KMS-11 (cell line): Measurements from ENCODE around the gene DNAH6.
A peak's percentile ranks its signal among the peaks of the same experiment; 100 is the strongest.

ENCODE experiments used
- H2AFZ ChIP-seq: fragments of 200-600 bp; sonication (generic); 2 replicates; pipeline ENCODE4 v1.6.1; 2016; ENCODE audit warnings: antibody characterized with exemption, mixed run types, low read depth
- H3K27ac ChIP-seq: fragments of 200-600 bp; sonication (generic); 2 replicates; pipeline ENCODE4 v1.6.1; 2016; ENCODE audit warnings: mild to moderate bottlenecking, mixed run types
- H3K27me3 ChIP-seq: fragments of 200-600 bp; sonication (generic); 2 replicates; pipeline ENCODE4 v1.6.1; 2017; ENCODE audit warnings: mild to moderate bottlenecking, low read depth, mixed run types, moderate library complexity; ENCODE audit not compliant: insufficient read depth
- H3K36me3 ChIP-seq: fragments of 200-600 bp; sonication (generic); 2 replicates; pipeline ENCODE4 v1.6.1; 2017; ENCODE audit warnings: mild to moderate bottlenecking, mixed run types; ENCODE audit not compliant: insufficient read depth
- H3K4me1 ChIP-seq: fragments of 200-600 bp; sonication (generic); 2 replicates; pipeline ENCODE4 v1.6.1; 2016; ENCODE audit warnings: mild to moderate bottlenecking, low read depth, mixed run types; ENCODE audit not compliant: poor library complexity, severe bottlenecking
- H3K4me2 ChIP-seq: fragments of 200-600 bp; sonication (generic); 2 replicates; pipeline ENCODE4 v1.7.0; 2016; ENCODE audit warnings: mild to moderate bottlenecking, mixed run types
- H3K4me3 ChIP-seq: fragments of 200-600 bp; sonication (generic); IDR thresholded peaks from 2 replicates; pipeline ENCODE4 v1.6.1; 2017; ENCODE audit warnings: low read depth, low read length, mixed read lengths; ENCODE audit not compliant: insufficient read depth
- H3K79me2 ChIP-seq: fragments of 200-600 bp; sonication (generic); 2 replicates; pipeline ENCODE4 v1.6.1; 2016; ENCODE audit warnings: low read depth, mixed run types; ENCODE audit not compliant: insufficient read depth
- H3K9ac ChIP-seq: fragments of 200-600 bp; sonication (generic); 2 replicates; pipeline ENCODE4 v1.6.1; 2016; ENCODE audit warnings: mild to moderate bottlenecking, mixed run types
- H4K20me1 ChIP-seq: fragments of 200-600 bp; sonication (generic); 2 replicates; pipeline ENCODE4 v1.6.1; 2016; ENCODE audit warnings: mild to moderate bottlenecking, mixed run types; ENCODE audit not compliant: insufficient read depth
- CTCF ChIP-seq: fragments of 200-600 bp; sonication (generic); conservative IDR thresholded peaks from 2 replicates; pipeline ENCODE4 v1.6.1; 2017; ENCODE audit warnings: low read depth, mild to moderate bottlenecking, antibody characterized with exemption, low read length, moderate library complexity, mixed read lengths

The DNAH6 gene

GRCh38 chr2:84741182-84741822, 225.0 kb downstream of the DNAH6 start:
- H4K20me1 ChIP-seq: no peaks in the 10 kb centered on the region
- H3K36me3 ChIP-seq: no peaks in the 10 kb centered on the region
- no peaks in the 10 kb centered on the region for H3K79me2 ChIP-seq
- 0 out of 2 replicates have a peak overlapping the region, but pooled peaks have one; percentile 12 for H2AFZ ChIP-seq
- H3K9ac ChIP-seq: no peak overlapping the region
- H3K4me2 ChIP-seq: no peak overlapping the region
- H3K4me3 ChIP-seq: no peak overlapping the region
- H3K4me1 ChIP-seq: no peaks in the 10 kb centered on the region
- H3K27me3 ChIP-seq: no peaks in the 10 kb centered on the region
- H3K27ac ChIP-seq: no peak overlapping the region
- TF ChIP-seq CTCF: peak; percentile 32; the same call in 1 of the 2 replicates

DNA sequence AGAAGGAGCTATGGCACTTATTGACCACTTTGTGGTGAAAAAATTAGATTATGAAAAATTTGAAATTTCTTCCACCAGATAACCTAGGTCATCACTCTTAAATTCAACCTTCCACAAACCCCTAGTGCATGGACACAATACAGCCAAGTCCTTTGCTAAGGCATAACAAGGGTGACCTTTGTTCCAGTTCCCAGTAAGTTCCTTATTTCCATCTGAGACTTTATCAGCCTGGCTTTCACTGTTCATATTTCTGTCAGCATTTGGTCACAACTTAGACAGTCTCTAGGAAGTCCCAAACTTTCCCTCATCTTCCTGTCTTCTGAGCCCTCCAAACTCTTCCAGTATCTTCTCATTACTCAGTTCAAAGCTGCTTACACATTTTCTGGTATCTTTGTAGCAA, 232.0 kb downstream of the DNAH6 start:
- Histone ChIP-seq H3K4me2 (no peak overlapping the region), H4K20me1 (no peaks in the 10 kb centered on the region), H3K27ac (no peak overlapping the region), H3K4me3 (no peak overlapping the region), H2AFZ (no peak overlapping the region), H3K79me2 (no peaks in the 10 kb centered on the region), H3K36me3 (no peaks in the 10 kb centered on the region), H3K4me1 (no peaks in the 10 kb centered on the region), H3K9ac (no peak overlapping the region), H3K27me3 (no peaks in the 10 kb centered on the region)
- no peak for TF ChIP-seq CTCF

DNA sequence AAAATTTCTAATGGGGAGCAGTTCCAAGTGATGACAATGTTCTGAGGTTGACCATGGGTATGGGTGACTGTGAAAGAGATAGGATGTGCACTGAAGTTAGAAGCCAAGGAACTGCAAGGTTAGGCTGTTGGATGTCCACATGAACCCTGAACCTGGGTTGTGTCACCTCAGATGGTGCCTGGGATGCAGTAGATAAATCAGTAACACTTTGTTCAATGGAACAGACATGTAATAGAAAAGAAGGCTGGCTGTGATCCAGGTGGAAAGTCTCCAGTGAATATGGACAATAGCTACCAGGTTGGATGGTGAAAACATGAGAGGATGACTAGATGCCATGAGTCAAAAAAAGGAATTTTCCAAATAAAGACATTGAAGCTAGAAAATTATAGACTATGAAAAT, 233.1 kb downstream of the DNAH6 start:
- no peak overlapping the region for H3K27ac ChIP-seq
- no peak overlapping the region for H3K4me3 ChIP-seq
- no peaks in the 10 kb centered on the region for H3K4me1 ChIP-seq
- no peak for TF ChIP-seq CTCF
- no peaks in the 10 kb centered on the region for H3K27me3 ChIP-seq
- no peak overlapping the region for H2AFZ ChIP-seq
- H3K36me3 ChIP-seq: no peaks in the 10 kb centered on the region
- no peak overlapping the region for H3K4me2 ChIP-seq
- no peak overlapping the region for H3K9ac ChIP-seq
- H4K20me1 ChIP-seq: no peaks in the 10 kb centered on the region
- no peaks in the 10 kb centered on the region for H3K79me2 ChIP-seq

DNA sequence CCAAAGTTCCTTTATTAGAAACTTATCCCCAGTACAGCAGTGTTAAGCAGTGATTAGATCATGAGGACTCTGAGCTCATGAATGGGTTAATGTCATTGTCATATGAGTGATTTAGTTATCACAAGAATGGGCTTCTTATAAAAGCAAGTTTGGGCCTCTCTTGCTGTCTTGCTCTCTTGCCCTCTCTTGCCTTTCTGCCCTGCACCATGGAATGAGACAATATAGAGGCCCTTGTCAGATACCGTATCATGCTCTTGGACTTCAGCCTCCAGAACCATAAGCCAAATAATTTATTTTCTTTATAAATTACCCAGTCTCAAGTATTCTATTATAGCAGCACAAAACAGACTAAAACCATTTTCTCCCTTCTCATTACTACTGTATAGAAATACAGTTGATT, 238.8 kb downstream of the DNAH6 start:
- no peak overlapping the region for H3K4me3 ChIP-seq
- no peaks in the 10 kb centered on the region for H3K79me2 ChIP-seq
- H3K36me3 ChIP-seq: no peaks in the 10 kb centered on the region
- H3K4me1 ChIP-seq: no peaks in the 10 kb centered on the region
- no peak for TF ChIP-seq CTCF
- no peak overlapping the region for H3K4me2 ChIP-seq
- no peaks in the 10 kb centered on the region for H4K20me1 ChIP-seq
- H2AFZ ChIP-seq: no peak overlapping the region
- no peak overlapping the region for H3K27ac ChIP-seq
- no peaks in the 10 kb centered on the region for H3K27me3 ChIP-seq
- H3K9ac ChIP-seq: no peak overlapping the region
